SK-N-SH (cell line): Measurements from ENCODE around the gene APOL6. TPM values are rescaled to one million over a fixed set of nuclear protein-coding genes. Genes with fewer than 3 reads are reported as not detected.

Experiments used
- CTCF ChIA-PET: fragments of 300-600, 350-600 bp; formaldehyde crosslinking; extraction: SDS; loops from one replicate; lab custom pipeline; 2021; lab: Yijun Ruan, JAX
- POLR2A ChIA-PET: fragments of 350-600 bp; sonication (Branson Sonifier 250); formaldehyde crosslinking; extraction: SDS; loops from one replicate; lab custom pipeline; 2020; ENCODE audit warnings: antibody characterized with exemption, inconsistent platforms; lab: Yijun Ruan, JAX
- DNase-seq: peaks from one replicate; pipeline ENCODE4 v3.0.0; 2012
- H2AFZ ChIP-seq: fragments of 200-600 bp; sonication (generic); 2 replicates; pipeline ENCODE4 v1.8.1; 2016; ENCODE audit warnings: antibody characterized with exemption, mild to moderate bottlenecking, low read depth
- H3F3A ChIP-seq: fragments of 200-600 bp; sonication (generic); replicated peaks from 2 replicates; pipeline ENCODE3; 2016; ENCODE audit warnings: antibody characterized with exemption, mild to moderate bottlenecking; ENCODE audit not compliant: insufficient read depth
- H3K27ac ChIP-seq, 2 experiments: fragments of 200-500 bp in 1 of 2; fragments of 200-600 bp in 1 of 2; sonication (Bioruptor generic) in 1 of 2; sonication (generic), shearing (Covaris generic) in 1 of 2; 2 replicates each; pipeline versions ENCODE4 v1.5.1 to v1.6.1; 2014 to 2016; ENCODE audit warnings: low read depth in 2 of 2, inconsistent platforms in 1 of 2, low read length in 1 of 2, mild to moderate bottlenecking in 1 of 2, mixed read lengths in 1 of 2
- H3K27me3 ChIP-seq: fragments of 200-600 bp; sonication (generic), shearing (Covaris generic); 2 replicates; pipeline ENCODE4 v1.6.1; 2016; ENCODE audit warnings: mixed run types; ENCODE audit not compliant: insufficient read depth
- H3K36me3 ChIP-seq, 2 experiments: fragments of 200-500 bp in 1 of 2; fragments of 200-600 bp in 1 of 2; sonication (Bioruptor generic) in 1 of 2; sonication (generic) in 1 of 2; replicated peaks in 1 of 2; 2 replicates each; pipeline versions ENCODE3 to v1.5.1; 2014 to 2016; ENCODE audit warnings: low read length in 1 of 2, mild to moderate bottlenecking in 1 of 2; ENCODE audit not compliant: insufficient read depth in 2 of 2, control insufficient read depth in 1 of 2
- H3K4me1 ChIP-seq, 2 experiments: fragments of 200-500 bp in 1 of 2; fragments of 200-600 bp in 1 of 2; sonication (Bioruptor generic) in 1 of 2; sonication (generic), shearing (Covaris generic) in 1 of 2; 2 replicates each; pipeline versions ENCODE4 v1.5.1 to v1.6.1; 2014 to 2016; ENCODE audit warnings: low read depth in 1 of 2, low read length in 1 of 2, mixed run types in 1 of 2; ENCODE audit not compliant: insufficient read depth in 2 of 2, control insufficient read depth in 1 of 2
- H3K4me2 ChIP-seq: fragments of 200-600 bp; sonication (generic), shearing (Covaris generic); 2 replicates; pipeline ENCODE4 v1.6.1; 2017; ENCODE audit warnings: mixed run types
- H3K4me3 ChIP-seq, 2 experiments: fragments of 200-500 bp in 1 of 2; fragments of 200-600 bp in 1 of 2; sonication (Bioruptor generic) in 1 of 2; sonication (generic), shearing (Covaris generic) in 1 of 2; 2 replicates each; pipeline versions ENCODE4 v1.5.1 to v1.8.1; 2014 to 2016; ENCODE audit warnings: low read depth in 2 of 2, inconsistent platforms in 1 of 2, low read length in 1 of 2, mild to moderate bottlenecking in 1 of 2, mixed read lengths in 1 of 2, moderate library complexity in 1 of 2
- H3K79me2 ChIP-seq: fragments of 200-600 bp; sonication (generic); 2 replicates; pipeline ENCODE4 v1.8.1; 2017; ENCODE audit warnings: mild to moderate bottlenecking; ENCODE audit not compliant: insufficient read depth
- H3K9ac ChIP-seq: fragments of 200-600 bp; sonication (generic); 2 replicates; pipeline ENCODE4 v1.6.1; 2017; ENCODE audit warnings: mixed run types
- H3K9me2 ChIP-seq: fragments of 200-600 bp; sonication (generic); 2 replicates; pipeline ENCODE4 v1.6.1; 2017; ENCODE audit warnings: mixed run types
- H3K9me3 ChIP-seq: fragments of 200-600 bp; sonication (generic); 2 replicates; pipeline ENCODE4 v1.6.1; 2017; ENCODE audit warnings: mixed run types, mild to moderate bottlenecking, moderate library complexity
- H4K20me1 ChIP-seq: fragments of 200-600 bp; sonication (generic); 2 replicates; pipeline ENCODE4 v1.6.1; 2017; ENCODE audit warnings: mild to moderate bottlenecking, mixed run types; ENCODE audit not compliant: insufficient read depth
- ELF1 ChIP-seq: IDR thresholded peaks from 2 replicates; pipeline ENCODE4 v1.4.0; 2012
- FOSL2 ChIP-seq: IDR thresholded peaks from 2 replicates; pipeline ENCODE4 v1.4.0; 2012; ENCODE audit warnings: low read depth, mild to moderate bottlenecking, moderate library complexity, borderline replicate concordance
- FOXJ3 ChIP-seq: sonication (generic); formaldehyde crosslinking; IDR thresholded peaks from 2 replicates; pipeline ENCODE4 v1.5.1; 2020; ENCODE audit warnings: mild to moderate bottlenecking, missing genetic modification reagents
- JUND ChIP-seq: IDR thresholded peaks from 2 replicates; pipeline ENCODE4 v1.4.0; 2012
- MEF2A ChIP-seq: IDR thresholded peaks from 2 replicates; pipeline ENCODE4 v1.4.0; 2012; ENCODE audit warnings: low read depth, borderline replicate concordance
- MXI1 ChIP-seq: IDR thresholded peaks from 2 replicates; pipeline ENCODE4 v1.6.1; 2012; ENCODE audit warnings: mild to moderate bottlenecking, low read depth, low read length, improper control_type of control experiment
- NFIC ChIP-seq: IDR thresholded peaks from 2 replicates; pipeline ENCODE4 v1.4.0; 2012; ENCODE audit warnings: borderline replicate concordance
- RCOR1 ChIP-seq: fragments of 150-350 bp; IDR thresholded peaks from 2 replicates; pipeline ENCODE4 v1.6.1; 2017; ENCODE audit warnings: antibody characterized with exemption, low read length
- RFX5 ChIP-seq: IDR thresholded peaks from 2 replicates; pipeline ENCODE4 v1.6.1; 2012; ENCODE audit warnings: mild to moderate bottlenecking, improper control_type of control experiment, low read length
- RXRA ChIP-seq: IDR thresholded peaks from 2 replicates; pipeline ENCODE4 v1.4.0; 2012; ENCODE audit warnings: low read depth, mild to moderate bottlenecking, borderline replicate concordance
- TAF1 ChIP-seq: IDR thresholded peaks from 2 replicates; pipeline ENCODE4 v1.6.1; 2012; ENCODE audit warnings: low read depth, mild to moderate bottlenecking, low read length, moderate library complexity, borderline replicate concordance
- TCF12 ChIP-seq: IDR thresholded peaks from 2 replicates; pipeline ENCODE4 v1.4.0; 2012
- TEAD4 ChIP-seq: IDR thresholded peaks from 2 replicates; pipeline ENCODE4 v1.4.0; 2012; ENCODE audit warnings: mild to moderate bottlenecking, borderline replicate concordance; ENCODE audit not compliant: insufficient read depth
- YY1 ChIP-seq: IDR thresholded peaks from 2 replicates; pipeline ENCODE4 v1.4.0; 2012; ENCODE audit warnings: low read depth, mild to moderate bottlenecking
- WGBS: methylation state at CpG from one replicate; pipeline ENCODE4 v1.1.6; 2017; ENCODE audit warnings: low lambda C conversion rate; 5-methylcytosine and 5-hydroxymethylcytosine counted together
- polyA plus RNA-seq, 3 experiments: library from polyadenylated mRNA; depleted of rRNA; stranded (reverse); fragments of >200 nt; gene quantifications; 2 replicates each; pipeline ENCODE4 v1.2.3, GENCODE V29; 2012
- TF ChIP-seq, protein P1 (sequence below): IDR thresholded peaks from 2 replicates; pipeline ENCODE4 v1.6.1; 2012; ENCODE audit warnings: mild to moderate bottlenecking, low read depth, low read length, moderate library complexity

Gene APOL6
- polyA plus RNA-seq, 1 of the 3 experiments (the other 2 are of a cell fraction): 0.90 TPM

DNA sequence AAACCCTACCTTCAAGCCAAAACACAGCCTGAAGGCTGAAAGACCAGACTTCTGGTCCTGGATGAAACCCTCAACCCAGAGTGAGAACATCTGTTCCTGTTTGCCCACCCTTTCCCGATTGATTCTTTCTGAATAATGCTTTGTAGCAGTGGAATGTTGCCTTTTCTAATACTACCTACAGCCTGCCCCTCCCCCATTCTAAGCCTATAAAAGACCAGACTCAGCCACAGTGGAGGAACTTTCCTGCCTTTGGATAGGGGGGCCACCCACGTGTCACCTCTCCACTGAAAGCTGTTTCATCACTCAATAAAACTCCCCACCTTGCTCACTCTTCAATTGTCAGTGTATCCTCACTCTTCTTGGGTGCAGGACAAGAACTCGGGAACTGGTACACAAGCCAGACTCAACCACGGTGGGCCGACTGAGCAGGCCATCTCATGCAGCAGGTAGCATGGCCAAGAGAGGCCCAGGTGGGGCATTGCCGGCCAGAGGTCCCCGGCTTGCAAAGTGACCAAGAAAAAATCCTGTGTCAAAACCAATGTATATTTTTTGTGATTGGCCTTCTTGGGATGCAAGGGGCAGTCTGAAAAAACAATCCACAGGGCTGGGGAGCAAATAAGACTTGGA, 6.6 kb upstream of the APOL6 start:
- Histone ChIP-seq H3K36me3 (no peaks in the 10 kb centered on the region), H3K4me1 (peaks cover 7 to 29% of the 10 kb centered on the region in 2 experiments; a peak in 2 of 4 replicates), H3K27ac (no peak overlapping the region), H3K4me2 (no peak overlapping the region), H3F3A (no peaks in the 10 kb centered on the region), H3K9ac (no peak overlapping the region), H3K79me2 (no peaks in the 10 kb centered on the region), H2AFZ (no peak overlapping the region), H3K9me2 (no peaks in the 10 kb centered on the region), H4K20me1 (no peaks in the 10 kb centered on the region), H3K27me3 (no peaks in the 10 kb centered on the region), H3K4me3 (no peak overlapping the region), H3K9me3 (no peaks in the 10 kb centered on the region)
- TF ChIP-seq, protein P1, sequence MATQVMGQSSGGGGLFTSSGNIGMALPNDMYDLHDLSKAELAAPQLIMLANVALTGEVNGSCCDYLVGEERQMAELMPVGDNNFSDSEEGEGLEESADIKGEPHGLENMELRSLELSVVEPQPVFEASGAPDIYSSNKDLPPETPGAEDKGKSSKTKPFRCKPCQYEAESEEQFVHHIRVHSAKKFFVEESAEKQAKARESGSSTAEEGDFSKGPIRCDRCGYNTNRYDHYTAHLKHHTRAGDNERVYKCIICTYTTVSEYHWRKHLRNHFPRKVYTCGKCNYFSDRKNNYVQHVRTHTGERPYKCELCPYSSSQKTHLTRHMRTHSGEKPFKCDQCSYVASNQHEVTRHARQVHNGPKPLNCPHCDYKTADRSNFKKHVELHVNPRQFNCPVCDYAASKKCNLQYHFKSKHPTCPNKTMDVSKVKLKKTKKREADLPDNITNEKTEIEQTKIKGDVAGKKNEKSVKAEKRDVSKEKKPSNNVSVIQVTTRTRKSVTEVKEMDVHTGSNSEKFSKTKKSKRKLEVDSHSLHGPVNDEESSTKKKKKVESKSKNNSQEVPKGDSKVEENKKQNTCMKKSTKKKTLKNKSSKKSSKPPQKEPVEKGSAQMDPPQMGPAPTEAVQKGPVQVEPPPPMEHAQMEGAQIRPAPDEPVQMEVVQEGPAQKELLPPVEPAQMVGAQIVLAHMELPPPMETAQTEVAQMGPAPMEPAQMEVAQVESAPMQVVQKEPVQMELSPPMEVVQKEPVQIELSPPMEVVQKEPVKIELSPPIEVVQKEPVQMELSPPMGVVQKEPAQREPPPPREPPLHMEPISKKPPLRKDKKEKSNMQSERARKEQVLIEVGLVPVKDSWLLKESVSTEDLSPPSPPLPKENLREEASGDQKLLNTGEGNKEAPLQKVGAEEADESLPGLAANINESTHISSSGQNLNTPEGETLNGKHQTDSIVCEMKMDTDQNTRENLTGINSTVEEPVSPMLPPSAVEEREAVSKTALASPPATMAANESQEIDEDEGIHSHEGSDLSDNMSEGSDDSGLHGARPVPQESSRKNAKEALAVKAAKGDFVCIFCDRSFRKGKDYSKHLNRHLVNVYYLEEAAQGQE: no peak
- TF ChIP-seq TAF1 (no peak), FOSL2 (no peak), RCOR1 (no peak), TEAD4 (no peak), MXI1 (no peak), TCF12 (no peak)
- DNase-seq: no peak
- CTCF ChIA-PET: interaction anchor here (1.7 to 1.8 kb wide), 2 partner anchors 11 to 211 kb away, joined by 7 read pairs; no protein-coding TSS in a partner anchor
- WGBS: 86% methylated on average over 7 of the region's 7 CpGs
- POLR2A ChIA-PET: no interaction called here

DNA sequence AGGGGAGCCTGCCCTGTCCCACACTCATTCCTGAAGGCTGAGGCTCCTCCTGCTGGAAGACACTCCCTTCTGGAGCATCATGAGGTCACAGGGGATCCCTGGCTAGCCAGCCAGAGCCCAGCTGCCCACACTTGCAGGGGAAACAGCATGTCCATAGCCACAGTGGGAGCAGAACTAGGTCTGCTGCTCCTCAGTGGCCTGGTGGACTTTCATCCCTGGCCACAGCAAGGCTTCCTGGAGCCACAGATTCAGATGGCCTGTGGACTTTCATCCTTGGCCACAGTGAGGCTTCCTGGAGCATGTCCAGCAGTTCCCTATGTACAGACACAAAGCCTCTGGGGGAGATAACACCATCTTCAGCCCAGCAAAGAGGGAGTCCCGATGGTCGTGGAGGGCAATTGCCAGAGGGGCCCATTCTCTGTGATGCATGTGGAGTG, 5.9 kb upstream of the APOL6 start:
- Histone ChIP-seq H3K4me2 (no peak overlapping the region), H3F3A (no peaks in the 10 kb centered on the region), H3K4me3 (no peak overlapping the region), H3K9me2 (no peaks in the 10 kb centered on the region), H3K4me1 (peaks cover 13 to 31% of the 10 kb centered on the region in 2 experiments; a peak in 3 of 4 replicates), H3K9me3 (no peaks in the 10 kb centered on the region), H4K20me1 (no peaks in the 10 kb centered on the region), H3K9ac (no peak overlapping the region), H3K36me3 (no peaks in the 10 kb centered on the region), H3K27ac (no peak overlapping the region), H2AFZ (no peak overlapping the region), H3K79me2 (no peaks in the 10 kb centered on the region), H3K27me3 (no peaks in the 10 kb centered on the region)
- ChIA-PET POLR2A (no interaction called here), CTCF (no interaction called here)
- no peak for TF ChIP-seq FOXJ3 (CRISPR knock-in tag)
- TF ChIP-seq RFX5: no peak
- no peak for TF ChIP-seq TEAD4
- TF ChIP-seq YY1: no peak
- TF ChIP-seq JUND: no peak
- no peak for TF ChIP-seq MEF2A
- TF ChIP-seq ELF1: no peak
- TF ChIP-seq RCOR1: no peak
- TF ChIP-seq RXRA: no peak
- no peak for TF ChIP-seq NFIC
- no peak for TF ChIP-seq TCF12
- WGBS: 96% methylated on average over 2 of the region's 2 CpGs
- DNase-seq: no peak
